HepG2 (cell line): ENCODE results near the gene CUL9. TPM values are rescaled to one million over a fixed set of nuclear protein-coding genes. Genes with fewer than 3 reads are reported as not detected.

ENCODE experiments used
- ATAC-seq: fragments of 200-7000 bp; cut with Tn5 transposase; 3 replicates; pipeline ENCODE4 v1.9.1; 2020; ENCODE audit warnings: mild to moderate bottlenecking, moderate library complexity
- BruUV-seq: library from RNA; stranded (reverse); fragments of 400-500 nt; replicated peaks from 2 replicates; lab custom pipeline; 2021; lab: Mats Ljungman, UMichigan
- CTCF ChIA-PET: fragments of 300-600 bp; formaldehyde crosslinking; extraction: SDS; loops from one replicate; lab custom pipeline; 2021; ENCODE audit warnings: low total read pairs, inconsistent platforms, low intra/inter-chr PET ratio; lab: Yijun Ruan, JAX
- POLR2A ChIA-PET: fragments of 350-600 bp; sonication (Branson Sonifier 250); formaldehyde crosslinking; loops from one replicate; lab custom pipeline; 2020; ENCODE audit warnings: antibody characterized with exemption, inconsistent platforms; lab: Yijun Ruan, JAX
- DNase-seq: peaks from one replicate; pipeline ENCODE4 v3.0.0-alpha.2; 2015; ENCODE audit warnings: low spot score
- FAIRE-seq: peaks from 3 replicates; lab custom pipeline; 2011; peaks lifted over from hg19 to GRCh38; lab: Jason Lieb, UNC
- H2AFZ ChIP-seq: one replicate; pipeline ENCODE4 v1.6.1; 2011; ENCODE audit warnings: low read length, inconsistent platforms
- H3K27ac ChIP-seq: fragments of 300-600 bp; 3 replicates; pipeline ENCODE4 v1.8.0; 2011; ENCODE audit warnings: mixed run types, mild to moderate bottlenecking, mixed read lengths, low read length, inconsistent platforms; ENCODE audit not compliant: insufficient read depth; ENCODE audit errors: extremely low read length
- H3K27me3 ChIP-seq, 2 experiments: fragments of 200-600 bp in 1 of 2; 2 replicates in 1 of 2; 3 replicates in 1 of 2; pipeline versions ENCODE4 v1.6.0 to v1.8.0; 2011; ENCODE audit warnings: low read length in 2 of 2, mild to moderate bottlenecking in 2 of 2, moderate library complexity in 2 of 2, inconsistent platforms in 1 of 2; ENCODE audit not compliant: insufficient read depth in 2 of 2, control insufficient read depth in 1 of 2
- H3K36me3 ChIP-seq, 2 experiments: fragments of 200-600 bp in 1 of 2; replicated peaks in 1 of 2; 2 replicates in 1 of 2; 3 replicates in 1 of 2; pipeline versions ENCODE4 v1.5.1 to v1.8.0; 2011; ENCODE audit warnings: low read length in 2 of 2, inconsistent platforms in 1 of 2; ENCODE audit not compliant: insufficient read depth in 2 of 2, control insufficient read depth in 1 of 2
- H3K4me1 ChIP-seq: 2 replicates; pipeline ENCODE4 v1.5.1; 2012; ENCODE audit warnings: low read length, inconsistent platforms; ENCODE audit not compliant: insufficient read depth
- H3K4me2 ChIP-seq: 2 replicates; pipeline ENCODE4 v1.6.0; 2011; ENCODE audit warnings: low read depth, low read length, inconsistent platforms
- H3K4me3 ChIP-seq, 3 experiments: fragments of 200-600 bp in 1 of 3; sonication (generic), shearing (Covaris generic) in 1 of 3; replicated peaks in 1 of 3; 2 replicates each; pipeline ENCODE4 v1.5.1; 2011 to 2016; ENCODE audit warnings: low read length in 3 of 3, inconsistent platforms in 2 of 3, low read depth in 2 of 3, mild to moderate bottlenecking in 2 of 3, control low read depth in 1 of 3, mixed read lengths in 1 of 3; ENCODE audit not compliant: insufficient read depth in 1 of 3
- H3K79me2 ChIP-seq: one replicate; pipeline ENCODE4 v1.6.1; 2011; ENCODE audit warnings: low read length, inconsistent platforms; ENCODE audit not compliant: insufficient read depth
- H3K9ac ChIP-seq: 2 replicates; pipeline ENCODE4 v1.6.0; 2011; ENCODE audit warnings: mild to moderate bottlenecking, low read depth, low read length, inconsistent platforms; ENCODE audit not compliant: insufficient read depth
- H3K9me3 ChIP-seq: 2 replicates; pipeline ENCODE4 v1.5.1; 2012; ENCODE audit warnings: mild to moderate bottlenecking, low read length
- H4K20me1 ChIP-seq: 2 replicates; pipeline ENCODE4 v1.6.0; 2011; ENCODE audit warnings: inconsistent platforms, mild to moderate bottlenecking, low read length, moderate library complexity; ENCODE audit not compliant: insufficient read depth
- DRAP1 ChIP-seq: IDR thresholded peaks from 2 replicates; pipeline ENCODE4 v1.6.1; 2016; ENCODE audit warnings: missing genetic modification reagents, missing compliant biosample characterization
- EZH2 ChIP-seq: conservative IDR thresholded peaks from 2 replicates; pipeline ENCODE4 v1.6.1; 2012; ENCODE audit warnings: mild to moderate bottlenecking, low read depth, low read length, moderate library complexity
- GTF2F1 ChIP-seq: fragments of 150-350 bp; IDR thresholded peaks from 2 replicates; pipeline ENCODE4 v1.6.1; 2014; ENCODE audit warnings: low read length
- IKZF1 ChIP-seq: fragments of 450-650 bp; IDR thresholded peaks from 2 replicates; pipeline ENCODE4 v1.7.1; 2016
- IRF1 ChIP-seq: sonication (generic); formaldehyde crosslinking; IDR thresholded peaks from 2 replicates; pipeline ENCODE4 v1.4.0; 2020; ENCODE audit warnings: low read depth, mild to moderate bottlenecking, missing genetic modification reagents
- MEIS1 ChIP-seq: sonication (generic); formaldehyde crosslinking; IDR thresholded peaks from 2 replicates; pipeline ENCODE4 v1.9.0; 2021; ENCODE audit warnings: mild to moderate bottlenecking, missing genetic modification reagents, moderate library complexity, borderline replicate concordance
- MTA3 ChIP-seq: sonication (generic); formaldehyde crosslinking; IDR thresholded peaks from 2 replicates; pipeline ENCODE4 v1.4.0; 2020; ENCODE audit warnings: missing genetic modification reagents
- NFKB2 ChIP-seq: sonication (generic); formaldehyde crosslinking; IDR thresholded peaks from 2 replicates; pipeline ENCODE4 v1.4.0; 2020; ENCODE audit warnings: missing genetic modification reagents, borderline replicate concordance
- TEF ChIP-seq: sonication (generic); formaldehyde crosslinking; IDR thresholded peaks from 2 replicates; pipeline ENCODE4 v1.5.0; 2020; ENCODE audit warnings: missing genetic modification reagents
- ZFP41 ChIP-seq: sonication (generic); formaldehyde crosslinking; IDR thresholded peaks from 2 replicates; pipeline ENCODE4 v1.4.0; 2020; ENCODE audit warnings: mild to moderate bottlenecking, missing genetic modification reagents, borderline replicate concordance
- ZNF20 ChIP-seq: sonication (generic); formaldehyde crosslinking; IDR thresholded peaks from 2 replicates; pipeline ENCODE4 v1.4.0; 2020; ENCODE audit warnings: mild to moderate bottlenecking, moderate library complexity, missing genetic modification reagents
- ZNF264 ChIP-seq: sonication (generic); formaldehyde crosslinking; IDR thresholded peaks from 2 replicates; pipeline ENCODE4 v1.4.0; 2020; ENCODE audit warnings: missing genetic modification reagents
- ZZZ3 ChIP-seq: sonication (generic); formaldehyde crosslinking; IDR thresholded peaks from 2 replicates; pipeline ENCODE4 v1.4.0; 2020; ENCODE audit warnings: missing genetic modification reagents, mild to moderate bottlenecking, borderline replicate concordance
- WGBS: methylation state at CpG from one replicate; pipeline ENCODE4 v1.1.6; 2017; ENCODE audit warnings: low lambda C conversion rate; 5-methylcytosine and 5-hydroxymethylcytosine counted together
- in situ Hi-C: cut with HindIII; loops from 2 replicates; pipeline ENCODE4 v1.10.0; 2017; ENCODE audit warnings: low pct_unique_long_range_greater_than_20kb; ENCODE audit not compliant: extremely low pct_ligation_motif_present
- intact Hi-C: fragments of 100-400 bp; cut with micrococcal nuclease; formaldehyde crosslinking; loops from one replicate; pipeline ENCODE4 v1.10.0; 2022; ENCODE audit not compliant: unreplicated experiment
- polyA plus RNA-seq, 8 experiments: library from polyadenylated mRNA; depleted of rRNA in 3 of 8; stranded (reverse) in 7 of 8; unstranded in 1 of 8; fragments of >200 nt; fragmentation: Illumina TruSeq in 4 of 8; extraction: Trizol in 4 of 8; gene quantifications; 2 replicates each; pipeline versions ENCODE4 v1.2.1 to v1.2.3, GENCODE V29; 2011 to 2016; ENCODE audit warnings: low read depth in 4 of 8, missing spikeins in 1 of 8, mixed read lengths in 1 of 8; ENCODE audit not compliant: insufficient read depth in 1 of 8
- total RNA-seq, 5 experiments: library from RNA; depleted of rRNA; stranded (reverse); fragments of >200 nt; fragmentation: Illumina TruSeq; extraction: Trizol; gene quantifications; 2 replicates each; pipeline ENCODE4 v1.2.3, GENCODE V29; 2016; ENCODE audit warnings: low read depth in 1 of 5

The CUL9 gene
- total and polyA plus RNA-seq, 2 of the 13 experiments (the other 11 are each of a cell fraction or from before 2014, with no cell fraction given) = 11.4 to 13.7 TPM

GRCh38 chr6:43243664-43244321 is 61.8 kb downstream of the CUL9 start:
- Histone ChIP-seq H3K4me2 (peak overlapping the region; percentile 32; the same call in 1 of the 2 replicates), H3K27ac (no peak overlapping the region), H3K79me2 (no peaks in the 10 kb centered on the region), H3K27me3 (peaks cover 9 to 68% of the 10 kb centered on the region in 2 experiments), H3K9me3 (no peaks in the 10 kb centered on the region), H3K4me1 (peaks cover 21% of the 10 kb centered on the region), H3K4me3 (peak overlapping the region in 1 of 3 experiments; percentile 20; a peak in 1 of 6 replicates), H3K36me3 (no peaks in the 10 kb centered on the region), H4K20me1 (no peaks in the 10 kb centered on the region), H3K9ac (no peak overlapping the region), H2AFZ (no peak overlapping the region)
- BruUV-seq = no TSS peak
- intact Hi-C loops (no loop called here), in situ Hi-C loops (no loop called here)
- no peak for DNase-seq
- TF ChIP-seq DRAP1 (CRISPR knock-in tag) (no peak), ZFP41 (CRISPR knock-in tag) (no peak), GTF2F1 (no peak), IKZF1 (0 out of 2 replicates have a peak, but pooled peaks have one; percentile 76), EZH2 (peak; percentile 84; the same call in 1 of the 2 replicates), MEIS1 (CRISPR knock-in tag) (no peak), ZZZ3 (CRISPR knock-in tag) (no peak), ZNF264 (CRISPR knock-in tag) (no peak), NFKB2 (CRISPR knock-in tag) (no peak), TEF (no peak), IRF1 (CRISPR knock-in tag) (no peak), MTA3 (CRISPR knock-in tag) (no peak), ZNF20 (no peak)
- ChIA-PET POLR2A (no interaction called here), CTCF (no interaction called here)
- WGBS = 27% methylated on average over 9 of the region's 37 CpGs
- no peak for ATAC-seq
- FAIRE-seq = no peak
